PC-9 (cell line): ENCODE data around the gene CFAP53. TPM values are rescaled to one million over a fixed set of nuclear protein-coding genes. Genes with fewer than 3 reads are reported as not detected.

ENCODE experiments used
- BruUV-seq: library from RNA; stranded (reverse); fragments of 400-500 nt; replicated peaks from 2 replicates; lab custom pipeline; 2021; lab: Mats Ljungman, UMichigan
- CTCF ChIA-PET: fragments of 300-600 bp; sonication (Branson Sonifier 250); formaldehyde crosslinking; loops from one replicate; lab custom pipeline; 2022; ENCODE audit warnings: antibody characterized with exemption; lab: Charles Lee
- POLR2A ChIA-PET: fragments of 300-600 bp; sonication (Branson Sonifier 250); formaldehyde crosslinking; loops from one replicate; lab custom pipeline; 2022; ENCODE audit warnings: antibody characterized with exemption; ENCODE audit not compliant: unreplicated experiment; lab: Charles Lee
- DNase-seq, 2 experiments: peaks; one replicate each; pipeline versions ENCODE4 v3.0.0 to v3.0.0-alpha.2; 2015 to 2022; ENCODE audit warnings: mixed read lengths in 1 of 2
- H2AFZ ChIP-seq: fragments of 200-600 bp; sonication (generic); 2 replicates; pipeline ENCODE4 v1.8.1; 2017; ENCODE audit warnings: antibody characterized with exemption
- H3F3A ChIP-seq: fragments of 200-600 bp; sonication (generic); 2 replicates; pipeline ENCODE4 v1.8.1; 2017; ENCODE audit warnings: antibody characterized with exemption, mild to moderate bottlenecking, low read depth; ENCODE audit not compliant: insufficient read depth
- H3K27ac ChIP-seq: fragments of 200-600 bp; sonication (generic); 2 replicates; pipeline ENCODE4 v1.6.1; 2016; ENCODE audit warnings: mixed run types
- H3K27me3 ChIP-seq: fragments of 200-600 bp; sonication (generic); 2 replicates; pipeline ENCODE4 v1.6.1; 2016; ENCODE audit warnings: low read depth, mixed run types; ENCODE audit not compliant: insufficient read depth
- H3K36me3 ChIP-seq: fragments of 200-600 bp; sonication (generic); 2 replicates; pipeline ENCODE4 v1.6.1; 2016; ENCODE audit warnings: low read depth, mixed run types
- H3K4me1 ChIP-seq: fragments of 200-600 bp; sonication (generic); replicated peaks from 2 replicates; pipeline ENCODE4 v1.6.1; 2016; ENCODE audit warnings: mixed run types; ENCODE audit not compliant: insufficient read depth
- H3K4me2 ChIP-seq: fragments of 200-600 bp; sonication (generic); 2 replicates; pipeline ENCODE4 v1.6.1; 2017; ENCODE audit warnings: mixed run types
- H3K4me3 ChIP-seq: fragments of 200-600 bp; sonication (generic); 2 replicates; pipeline ENCODE4 v1.6.1; 2016; ENCODE audit warnings: mixed run types
- H3K79me2 ChIP-seq: fragments of 200-600 bp; sonication (generic); 2 replicates; pipeline ENCODE4 v1.6.1; 2017; ENCODE audit warnings: low read depth, mixed run types
- H3K9me2 ChIP-seq: fragments of 200-600 bp; sonication (generic); 2 replicates; pipeline ENCODE4 v1.8.1; 2017; ENCODE audit warnings: mild to moderate bottlenecking; ENCODE audit not compliant: insufficient read depth
- H3K9me3 ChIP-seq: fragments of 200-600 bp; sonication (generic); 2 replicates; pipeline ENCODE4 v1.8.1; 2016; ENCODE audit warnings: low read depth; ENCODE audit not compliant: insufficient read depth
- H4K20me1 ChIP-seq: fragments of 200-600 bp; sonication (generic); 2 replicates; pipeline ENCODE4 v1.8.1; 2017; ENCODE audit not compliant: insufficient read depth
- EZH2 ChIP-seq: fragments of 200-600 bp; sonication (generic); IDR thresholded peaks from 2 replicates; pipeline ENCODE4 v1.8.0; 2017; ENCODE audit warnings: antibody characterized with exemption, low read depth
- intact Hi-C: fragments of 100-400 bp; cut with micrococcal nuclease; formaldehyde crosslinking; loops from one replicate; pipeline ENCODE4 v1.10.0; 2022; ENCODE audit not compliant: unreplicated experiment
- total RNA-seq: library from RNA; stranded (reverse); gene quantifications from 2 replicates; pipeline ENCODE4 v1.2.3, GENCODE V29; 2021
- TF ChIP-seq, protein P1 (sequence below): fragments of 200-600 bp; sonication (generic); conservative IDR thresholded peaks from 2 replicates; pipeline ENCODE4 v1.6.1; 2017; ENCODE audit warnings: mixed run types, antibody characterized with exemption, mild to moderate bottlenecking, moderate library complexity

The CFAP53 gene
- total RNA-seq, 1 experiment from 2014 or later = 2.1 TPM

DNA sequence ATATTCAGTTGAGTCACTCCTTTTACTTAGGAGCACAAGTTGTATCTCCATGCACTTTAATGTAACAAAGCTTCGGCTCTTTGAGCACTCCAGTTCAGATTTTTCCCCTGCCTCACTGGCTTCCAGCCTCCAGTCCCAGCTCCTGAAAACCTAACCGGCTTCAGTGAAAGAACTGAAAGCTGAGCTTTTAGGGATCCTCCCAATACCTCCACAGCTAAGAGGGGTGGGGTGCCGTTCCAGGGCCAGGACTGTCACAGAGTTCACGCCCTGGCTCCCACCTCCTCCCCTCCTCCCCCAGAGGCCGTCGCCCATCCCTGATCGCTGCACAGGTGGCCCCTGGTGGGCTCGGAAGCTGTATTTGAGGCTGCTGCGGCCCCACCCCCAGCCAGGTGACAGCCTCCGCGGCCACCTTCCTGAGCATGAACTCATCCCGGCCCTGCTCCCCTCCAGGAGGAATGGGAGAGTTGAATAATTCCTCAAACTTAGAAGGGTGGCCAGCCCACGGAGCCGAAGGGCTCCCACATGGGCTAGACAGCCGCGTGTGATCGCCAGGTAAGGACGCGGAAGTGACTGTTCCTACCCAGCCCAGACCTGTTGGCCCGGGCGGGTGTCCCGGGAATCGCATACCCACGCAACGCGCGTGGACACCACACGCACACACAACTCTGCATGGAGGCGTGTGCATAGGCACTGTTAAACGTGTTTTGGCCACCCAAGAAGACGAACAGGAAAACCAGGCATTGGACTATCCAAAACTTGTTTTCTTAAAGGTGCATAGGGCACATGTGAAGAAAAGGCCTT, 73.1 kb downstream of the CFAP53 start:
- peak overlapping the region; percentile 89 for H3K4me2 ChIP-seq
- intact Hi-C loops = loop anchor here (1.0 to 10.0 kb wide), 2 partner anchors 34 to 78 kb away; no protein-coding TSS in a partner anchor
- BruUV-seq = no TSS peak
- TF ChIP-seq EZH2 = no peak
- TF ChIP-seq, protein P1, sequence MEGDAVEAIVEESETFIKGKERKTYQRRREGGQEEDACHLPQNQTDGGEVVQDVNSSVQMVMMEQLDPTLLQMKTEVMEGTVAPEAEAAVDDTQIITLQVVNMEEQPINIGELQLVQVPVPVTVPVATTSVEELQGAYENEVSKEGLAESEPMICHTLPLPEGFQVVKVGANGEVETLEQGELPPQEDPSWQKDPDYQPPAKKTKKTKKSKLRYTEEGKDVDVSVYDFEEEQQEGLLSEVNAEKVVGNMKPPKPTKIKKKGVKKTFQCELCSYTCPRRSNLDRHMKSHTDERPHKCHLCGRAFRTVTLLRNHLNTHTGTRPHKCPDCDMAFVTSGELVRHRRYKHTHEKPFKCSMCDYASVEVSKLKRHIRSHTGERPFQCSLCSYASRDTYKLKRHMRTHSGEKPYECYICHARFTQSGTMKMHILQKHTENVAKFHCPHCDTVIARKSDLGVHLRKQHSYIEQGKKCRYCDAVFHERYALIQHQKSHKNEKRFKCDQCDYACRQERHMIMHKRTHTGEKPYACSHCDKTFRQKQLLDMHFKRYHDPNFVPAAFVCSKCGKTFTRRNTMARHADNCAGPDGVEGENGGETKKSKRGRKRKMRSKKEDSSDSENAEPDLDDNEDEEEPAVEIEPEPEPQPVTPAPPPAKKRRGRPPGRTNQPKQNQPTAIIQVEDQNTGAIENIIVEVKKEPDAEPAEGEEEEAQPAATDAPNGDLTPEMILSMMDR = no peak
- peaks cover 5% of the 10 kb centered on the region; the same call in 1 of the 2 replicates for H3K9me2 ChIP-seq
- CTCF ChIA-PET = interaction anchor here (0.9 kb wide), 1 partner anchor 93 kb away, joined by 3 read pairs; no protein-coding TSS in a partner anchor
- peak overlapping the region; percentile 63 for H3K27ac ChIP-seq
- peaks cover 53% of the 10 kb centered on the region for H3K79me2 ChIP-seq
- no peaks in the 10 kb centered on the region for H3K9me3 ChIP-seq
- H3F3A ChIP-seq = peaks cover 17% of the 10 kb centered on the region
- peaks cover 34% of the 10 kb centered on the region for H3K4me1 ChIP-seq
- DNase-seq = peak in 1 of 2 experiments; percentile 28
- H4K20me1 ChIP-seq = no peaks in the 10 kb centered on the region
- no peaks in the 10 kb centered on the region for H3K36me3 ChIP-seq
- peak overlapping the region; percentile 54 for H2AFZ ChIP-seq
- POLR2A ChIA-PET = no interaction called here
- no peaks in the 10 kb centered on the region for H3K27me3 ChIP-seq
- H3K4me3 ChIP-seq = peak overlapping the region; percentile 90

DNA sequence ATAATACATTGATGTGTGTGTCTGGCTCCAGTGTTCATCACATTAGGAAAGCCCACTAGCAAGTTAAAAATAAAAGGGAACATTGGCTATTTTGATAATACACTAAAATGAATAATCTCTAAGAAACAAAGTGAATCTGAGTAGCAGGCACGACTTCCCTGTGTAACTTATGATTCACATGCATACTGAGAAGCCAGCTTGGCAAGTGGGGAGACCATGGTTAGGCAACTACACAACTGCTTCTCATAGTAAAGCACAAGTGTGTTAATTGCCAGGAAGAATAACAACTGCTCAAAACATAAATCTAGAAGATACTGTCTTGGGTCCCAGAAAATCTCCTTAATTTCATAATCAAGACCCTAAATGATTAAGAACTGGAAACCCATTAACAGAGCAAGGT, 75.4 kb downstream of the CFAP53 start:
- no peak overlapping the region for H2AFZ ChIP-seq
- peaks cover 76% of the 10 kb centered on the region for H3K79me2 ChIP-seq
- no peaks in the 10 kb centered on the region for H3K27me3 ChIP-seq
- TF ChIP-seq, protein P1 = no peak
- no peak for TF ChIP-seq EZH2
- no peaks in the 10 kb centered on the region for H3K36me3 ChIP-seq
- peaks cover 5% of the 10 kb centered on the region; the same call in 1 of the 2 replicates for H3K9me2 ChIP-seq
- H3K9me3 ChIP-seq = no peaks in the 10 kb centered on the region
- H3K4me2 ChIP-seq = peak overlapping the region; percentile 54
- peaks cover 17% of the 10 kb centered on the region for H3F3A ChIP-seq
- intact Hi-C loops = loop anchor here (10.0 kb wide), 1 partner anchor 76 kb away; no protein-coding TSS in a partner anchor
- H3K4me3 ChIP-seq = no peak overlapping the region
- peaks cover 34% of the 10 kb centered on the region for H3K4me1 ChIP-seq
- H4K20me1 ChIP-seq = no peaks in the 10 kb centered on the region
- CTCF ChIA-PET = no interaction called here
- peak overlapping the region; percentile 49 for H3K27ac ChIP-seq
- POLR2A ChIA-PET = interaction anchor here (0.6 kb wide), 1 partner anchor 36 kb away, joined by 3 read pairs; no protein-coding TSS in a partner anchor
- no TSS peak for BruUV-seq
- DNase-seq = peak in 1 of 2 experiments; percentile 76

DNA sequence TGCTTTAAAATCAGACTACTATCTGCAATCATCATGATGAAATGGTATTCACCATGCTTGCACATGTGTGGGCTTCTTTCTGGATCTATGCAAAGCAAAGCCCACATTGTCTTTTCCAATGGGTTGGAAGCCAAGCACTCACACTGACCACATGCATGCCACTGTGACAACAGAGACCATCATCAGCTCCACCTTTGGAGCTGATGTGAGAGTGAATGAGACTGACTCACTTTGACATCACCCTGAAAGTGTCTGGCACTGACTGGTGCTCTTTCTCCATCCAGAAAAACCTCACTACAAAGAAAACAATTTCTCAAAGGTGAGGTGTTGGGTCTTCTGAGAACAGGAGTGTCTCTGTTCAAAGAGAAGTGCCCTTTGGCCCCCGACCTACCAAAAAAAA, 76.1 kb downstream of the CFAP53 start:
- BruUV-seq = no TSS peak
- Histone ChIP-seq H3K9me3 (no peaks in the 10 kb centered on the region), H3K79me2 (peaks cover 81% of the 10 kb centered on the region), H3K4me2 (peak overlapping the region; percentile 54), H3K9me2 (peaks cover 5% of the 10 kb centered on the region; the same call in 1 of the 2 replicates), H3K27me3 (no peaks in the 10 kb centered on the region), H3K4me3 (no peak overlapping the region), H3K27ac (peak overlapping the region; percentile 49), H3K4me1 (peaks cover 34% of the 10 kb centered on the region), H3F3A (peaks cover 17% of the 10 kb centered on the region), H2AFZ (no peak overlapping the region), H4K20me1 (no peaks in the 10 kb centered on the region), H3K36me3 (no peaks in the 10 kb centered on the region)
- POLR2A ChIA-PET = no interaction called here
- TF ChIP-seq, protein P1 = no peak
- no peak for TF ChIP-seq EZH2
- CTCF ChIA-PET = no interaction called here
- peak in 1 of 2 experiments; percentile 61 for DNase-seq
- intact Hi-C loops = loop anchor here (10.0 kb wide), 1 partner anchor 75 kb away; no protein-coding TSS in a partner anchor
